ENCODE measurements around the gene AOX1. TPM values are rescaled to one million over a fixed set of nuclear protein-coding genes. Genes with fewer than 3 reads are reported as not detected.
A peak's percentile ranks its signal among the peaks of the same experiment; 100 is the strongest.

The AOX1 gene
- total RNA-seq, 1 experiment from 2014 or later = 0.71 TPM

GRCh38 chr2:200716386-200716785 is 130.6 kb downstream of the AOX1 start:
- DNase-seq (ENCODE audit: low read depth, low spot score) = no peak
- BruUV-seq (replicated peaks) = no TSS peak
- Histone ChIP-seq H3K79me2 (ENCODE audit: insufficient read depth, low read length) (no peaks in the 10 kb centered on the region), H3K27ac (ENCODE audit: low read depth, low read length) (no peak overlapping the region), H3K27me3 (ENCODE audit: insufficient read depth, low read length) (no peaks in the 10 kb centered on the region), H4K20me1 (ENCODE audit: insufficient read depth) (no peaks in the 10 kb centered on the region), H3K9me3 (ENCODE audit: control insufficient read depth in 1 of 2, insufficient read depth in 1 of 2, low read depth in 1 of 2, low read length in 2 of 2) (no peaks in the 10 kb centered on the region), H2AFZ (ENCODE audit: low read depth, low read length, poor library complexity, severe bottlenecking) (peak overlapping the region; percentile 82), H3K9me2 (ENCODE audit: insufficient read depth) (no peaks in the 10 kb centered on the region), H3K4me1 (ENCODE audit: control insufficient read depth in 1 of 2, insufficient read depth in 2 of 2, low read length in 2 of 2) (peaks cover 9 to 18% of the 10 kb centered on the region in 2 experiments), H3K4me2 (ENCODE audit: low read length) (no peak overlapping the region), H3K36me3 (ENCODE audit: control insufficient read depth in 1 of 2, insufficient read depth in 2 of 2, low read length in 2 of 2) (no peaks in the 10 kb centered on the region), H3K4me3 (replicated peaks in 1 of 2; ENCODE audit: low read depth in 1 of 2, low read length in 2 of 2) (no peak overlapping the region), H3K9ac (ENCODE audit: low read length) (no peak overlapping the region)
- no peak for TF ChIP-seq ATF3 (IDR thresholded peaks at IDR 0.05)
- TF ChIP-seq POLR2A (IDR thresholded peaks at IDR 0.05; ENCODE audit: borderline replicate concordance, extremely low read depth, insufficient read depth, insufficient read length) = no peak
- TF ChIP-seq POLR2AphosphoS5 (IDR thresholded peaks at IDR 0.05; ENCODE audit: low read depth, low read length) = no peak
- no peak for TF ChIP-seq FOSL1 (IDR thresholded peaks at IDR 0.05; ENCODE audit: low read depth)
- no peak for TF ChIP-seq CTCF (IDR thresholded peaks at IDR 0.05 in 2 of 3, conservative IDR thresholded peaks at IDR 0.05 in 1 of 3; ENCODE audit: borderline replicate concordance in 1 of 3, insufficient read depth in 1 of 3, low read depth in 2 of 3, low read length in 2 of 3)
- no peak for TF ChIP-seq ELF1 (IDR thresholded peaks at IDR 0.05; ENCODE audit: borderline replicate concordance, low read depth)
- no peak for TF ChIP-seq EGR1 (IDR thresholded peaks at IDR 0.05; ENCODE audit: low read depth)
- no peak for TF ChIP-seq EZH2 (IDR thresholded peaks at IDR 0.05)
- no peak for TF ChIP-seq EZH2phosphoT487 (IDR thresholded peaks at IDR 0.05; ENCODE audit: borderline replicate concordance)
- TF ChIP-seq, protein P1, sequence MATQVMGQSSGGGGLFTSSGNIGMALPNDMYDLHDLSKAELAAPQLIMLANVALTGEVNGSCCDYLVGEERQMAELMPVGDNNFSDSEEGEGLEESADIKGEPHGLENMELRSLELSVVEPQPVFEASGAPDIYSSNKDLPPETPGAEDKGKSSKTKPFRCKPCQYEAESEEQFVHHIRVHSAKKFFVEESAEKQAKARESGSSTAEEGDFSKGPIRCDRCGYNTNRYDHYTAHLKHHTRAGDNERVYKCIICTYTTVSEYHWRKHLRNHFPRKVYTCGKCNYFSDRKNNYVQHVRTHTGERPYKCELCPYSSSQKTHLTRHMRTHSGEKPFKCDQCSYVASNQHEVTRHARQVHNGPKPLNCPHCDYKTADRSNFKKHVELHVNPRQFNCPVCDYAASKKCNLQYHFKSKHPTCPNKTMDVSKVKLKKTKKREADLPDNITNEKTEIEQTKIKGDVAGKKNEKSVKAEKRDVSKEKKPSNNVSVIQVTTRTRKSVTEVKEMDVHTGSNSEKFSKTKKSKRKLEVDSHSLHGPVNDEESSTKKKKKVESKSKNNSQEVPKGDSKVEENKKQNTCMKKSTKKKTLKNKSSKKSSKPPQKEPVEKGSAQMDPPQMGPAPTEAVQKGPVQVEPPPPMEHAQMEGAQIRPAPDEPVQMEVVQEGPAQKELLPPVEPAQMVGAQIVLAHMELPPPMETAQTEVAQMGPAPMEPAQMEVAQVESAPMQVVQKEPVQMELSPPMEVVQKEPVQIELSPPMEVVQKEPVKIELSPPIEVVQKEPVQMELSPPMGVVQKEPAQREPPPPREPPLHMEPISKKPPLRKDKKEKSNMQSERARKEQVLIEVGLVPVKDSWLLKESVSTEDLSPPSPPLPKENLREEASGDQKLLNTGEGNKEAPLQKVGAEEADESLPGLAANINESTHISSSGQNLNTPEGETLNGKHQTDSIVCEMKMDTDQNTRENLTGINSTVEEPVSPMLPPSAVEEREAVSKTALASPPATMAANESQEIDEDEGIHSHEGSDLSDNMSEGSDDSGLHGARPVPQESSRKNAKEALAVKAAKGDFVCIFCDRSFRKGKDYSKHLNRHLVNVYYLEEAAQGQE (IDR thresholded peaks at IDR 0.05; ENCODE audit: low read depth) = no peak
- no peak for TF ChIP-seq ZFX (IDR thresholded peaks at IDR 0.05)
- no peak for TF ChIP-seq SP1 (IDR thresholded peaks at IDR 0.05; ENCODE audit: low read depth)
- TF ChIP-seq CEBPB (IDR thresholded peaks at IDR 0.05; ENCODE audit: low read depth) = no peak
- TF ChIP-seq ZNF274 (IDR thresholded peaks at IDR 0.05; ENCODE audit: low read depth, low read length) = no peak
- no peak for TF ChIP-seq TCF7L2 (IDR thresholded peaks at IDR 0.05; ENCODE audit: borderline replicate concordance, extremely low read depth, insufficient read depth, insufficient read length)
- no peak for TF ChIP-seq ZBTB33 (IDR thresholded peaks at IDR 0.05; ENCODE audit: extremely low read depth, insufficient replicate concordance, low read length)
- intact Hi-C loops (cut with micrococcal nuclease) = no loop called here
- no peak for ATAC-seq
- RAD21 ChIA-PET (ENCODE audit: low non-redundant PET in 1 of 2, low total read pairs in 2 of 2, uncharacterized antibody in 2 of 2, unreplicated experiment in 2 of 2) = no interaction called here
- CTCF ChIA-PET = no interaction called here
- POLR2A ChIA-PET = no interaction called here
